Gastroesophageal sphincter (tissue), 3 donors: ENCODE measurements around the gene SLC38A9.

Experiments
- CTCF ChIP-seq, 4 experiments: fragments of 200-600 bp in 2 of 4; fragments of 450-650 bp in 2 of 4; sonication (generic) in 1 of 4; IDR thresholded peaks; one replicate each; pipeline ENCODE4 v1.5.1; 2017 to 2019; ENCODE audit warnings: antibody characterized with exemption in 4 of 4, mild to moderate bottlenecking in 2 of 4, moderate library complexity in 2 of 4
- POLR2A ChIP-seq, 2 donors: fragments of 450-650 bp; IDR thresholded peaks; one replicate each; pipeline ENCODE4 v1.6.1; 2017; ENCODE audit warnings: antibody characterized with exemption in 2 of 2, mild to moderate bottlenecking in 2 of 2, moderate library complexity in 1 of 2

- TF ChIP-seq CTCF (IDR thresholded peaks at IDR 0.05) (no peak), POLR2A (IDR thresholded peaks at IDR 0.05) (no peak)
Observed at GRCh38 chr5:55597014-55597981, 114.8 kb downstream of the SLC38A9 start.
